Left ventricle myocardium inferior (tissue), 1 donor: ENCODE results near the gene SH3GL2. TPM values are rescaled to one million over a fixed set of nuclear protein-coding genes. Genes with fewer than 3 reads are reported as not detected.

Experiments used
- DNase-seq: peaks from one replicate; pipeline ENCODE4 v3.0.0-alpha.2; 2020
- H3K27ac ChIP-seq: fragments of 200-600 bp; replicated peaks from 2 replicates; pipeline ENCODE4 v1.8.0; 2021
- H3K27me3 ChIP-seq: fragments of 200-600 bp; 2 replicates; pipeline ENCODE4 v1.8.0; 2021; ENCODE audit warnings: low read depth
- H3K36me3 ChIP-seq: fragments of 200-600 bp; 2 replicates; pipeline ENCODE4 v1.8.0; 2021
- H3K4me1 ChIP-seq: fragments of 200-600 bp; 2 replicates; pipeline ENCODE4 v1.8.0; 2021
- H3K4me3 ChIP-seq: fragments of 200-600 bp; 2 replicates; pipeline ENCODE4 v1.8.0; 2021; ENCODE audit warnings: mild to moderate bottlenecking, moderate library complexity
- H3K9me3 ChIP-seq: fragments of 200-600 bp; replicated peaks from 2 replicates; pipeline ENCODE4 v1.8.0; 2021
- CTCF ChIP-seq: fragments of 200-600 bp; IDR thresholded peaks from 2 replicates; pipeline ENCODE4 v1.8.0; 2021; ENCODE audit warnings: antibody characterized with exemption, mild to moderate bottlenecking, borderline replicate concordance
- intact Hi-C: fragments of 100-400 bp; cut with micrococcal nuclease; formaldehyde crosslinking; loops from one replicate; pipeline ENCODE4 v1.11.0; 2022
- total RNA-seq: library from RNA; stranded (reverse); fragmentation: NEBNext Ultra II Directional; extraction: Animal tissue kit (Norgen Biotek cat#: 25700); gene quantifications from one replicate; pipeline ENCODE4 v1.2.1, GENCODE V29; 2021
- donor health status: DM: no; HTN: yes; CAD: no; lungs with severe emphysema.

The SH3GL2 gene
- total RNA-seq, 1 donor from 2014 or later: 7.3 TPM

- DNase-seq: no peak
- Histone ChIP-seq H3K27ac (no peak overlapping the region), H3K36me3 (no peaks in the 10 kb centered on the region), H3K27me3 (no peaks in the 10 kb centered on the region), H3K9me3 (no peaks in the 10 kb centered on the region), H3K4me3 (no peak overlapping the region), H3K4me1 (no peaks in the 10 kb centered on the region)
- TF ChIP-seq CTCF: no peak
- intact Hi-C loops: no loop called here
Observed at GRCh38 chr9:17625644-17626388, 47.0 kb downstream of the SH3GL2 start.

- Histone ChIP-seq H3K27me3 (no peaks in the 10 kb centered on the region), H3K4me1 (no peaks in the 10 kb centered on the region), H3K9me3 (no peaks in the 10 kb centered on the region), H3K36me3 (no peaks in the 10 kb centered on the region), H3K27ac (no peak overlapping the region), H3K4me3 (no peak overlapping the region)
- intact Hi-C loops: no loop called here
- no peak for DNase-seq
- no peak for TF ChIP-seq CTCF
Observed at GRCh38 chr9:17627641-17628040, 48.8 kb downstream of the SH3GL2 start.

- DNase-seq: no peak
- H3K27me3 ChIP-seq: no peaks in the 10 kb centered on the region
- no peaks in the 10 kb centered on the region for H3K9me3 ChIP-seq
- H3K4me1 ChIP-seq: no peaks in the 10 kb centered on the region
- H3K27ac ChIP-seq: no peak overlapping the region
- TF ChIP-seq CTCF: no peak
- intact Hi-C loops: no loop called here
- H3K4me3 ChIP-seq: no peak overlapping the region
- H3K36me3 ChIP-seq: no peaks in the 10 kb centered on the region
Observed at GRCh38 chr9:17628624-17629023, 49.8 kb downstream of the SH3GL2 start.

- Histone ChIP-seq H3K27me3 (no peaks in the 10 kb centered on the region), H3K36me3 (no peaks in the 10 kb centered on the region), H3K4me1 (no peaks in the 10 kb centered on the region), H3K9me3 (no peaks in the 10 kb centered on the region), H3K4me3 (no peak overlapping the region), H3K27ac (no peak overlapping the region)
- intact Hi-C loops: no loop called here
- DNase-seq: no peak
- no peak for TF ChIP-seq CTCF
Observed at GRCh38 chr9:17630531-17630949, 51.7 kb downstream of the SH3GL2 start.

GRCh38 chr9:17631396-17631795 lies 52.5 kb downstream of the SH3GL2 start:
- no peaks in the 10 kb centered on the region for H3K27me3 ChIP-seq
- H3K4me3 ChIP-seq: no peak overlapping the region
- H3K27ac ChIP-seq: no peak overlapping the region
- no peaks in the 10 kb centered on the region for H3K9me3 ChIP-seq
- no peaks in the 10 kb centered on the region for H3K4me1 ChIP-seq
- intact Hi-C loops: no loop called here
- TF ChIP-seq CTCF: no peak
- no peaks in the 10 kb centered on the region for H3K36me3 ChIP-seq
- DNase-seq: no peak
